Stimulated activated naive CD4-positive, alpha-beta T cell (primary cell): Measurements from ENCODE around the gene IGBP1.
"Not testable (repeated sequence)": the region's sequence is repeated elsewhere in the genome, so short reads cannot be mapped to it uniquely, and the experiment has no call there.

Experiments
- DNase-seq, 6 experiments: peaks; one replicate each; lab custom pipeline; 2025; lab: John Stamatoyannopoulos, UW

The IGBP1 gene

DNA sequence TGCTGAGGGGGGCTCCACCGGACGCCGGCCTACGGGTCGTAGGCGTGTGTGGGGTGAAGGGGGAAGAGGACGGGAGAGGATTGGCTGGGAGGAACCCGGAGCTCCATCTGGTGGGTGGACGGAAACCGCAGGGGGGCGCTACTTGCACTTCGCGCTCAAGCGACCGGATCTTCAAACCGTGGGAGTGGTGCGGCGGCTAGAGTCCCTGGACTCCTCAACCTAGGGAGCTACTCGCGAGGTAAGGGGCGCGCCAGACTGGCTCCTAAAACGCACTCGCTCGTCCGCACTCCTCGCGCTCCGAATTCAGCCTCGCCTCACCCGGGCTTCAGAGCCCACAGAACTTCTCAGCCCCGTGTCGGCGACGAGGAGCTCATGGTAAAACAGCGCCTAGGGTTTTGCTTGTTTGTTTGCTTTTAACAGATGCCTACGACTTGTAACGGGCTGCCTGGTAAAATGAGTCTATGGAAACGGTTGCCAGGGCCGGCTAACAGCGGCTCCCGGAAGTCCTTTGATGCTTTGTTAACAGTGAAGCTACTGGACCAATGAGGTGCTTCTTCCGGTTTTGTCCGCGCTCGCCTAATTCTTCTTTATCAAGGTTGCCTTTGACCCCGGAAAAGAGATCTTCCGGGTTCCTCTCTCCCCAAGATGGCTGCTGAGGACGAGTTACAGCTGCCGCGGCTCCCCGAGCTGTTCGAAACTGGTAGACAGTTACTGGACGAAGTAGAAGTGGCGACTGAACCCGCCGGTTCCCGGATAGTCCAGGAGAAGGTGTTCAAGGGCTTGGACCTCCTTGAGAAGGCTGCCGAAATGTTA is at the start of gene IGBP1:
Gene IGBP1, plus strand, starts transcription at position 145 of the 813 bp plus-strand sequence. Its CDS starts 501 bp downstream, at position 646.
- DNase-seq = peak; percentile 60 to 85 (median 82)

DNA sequence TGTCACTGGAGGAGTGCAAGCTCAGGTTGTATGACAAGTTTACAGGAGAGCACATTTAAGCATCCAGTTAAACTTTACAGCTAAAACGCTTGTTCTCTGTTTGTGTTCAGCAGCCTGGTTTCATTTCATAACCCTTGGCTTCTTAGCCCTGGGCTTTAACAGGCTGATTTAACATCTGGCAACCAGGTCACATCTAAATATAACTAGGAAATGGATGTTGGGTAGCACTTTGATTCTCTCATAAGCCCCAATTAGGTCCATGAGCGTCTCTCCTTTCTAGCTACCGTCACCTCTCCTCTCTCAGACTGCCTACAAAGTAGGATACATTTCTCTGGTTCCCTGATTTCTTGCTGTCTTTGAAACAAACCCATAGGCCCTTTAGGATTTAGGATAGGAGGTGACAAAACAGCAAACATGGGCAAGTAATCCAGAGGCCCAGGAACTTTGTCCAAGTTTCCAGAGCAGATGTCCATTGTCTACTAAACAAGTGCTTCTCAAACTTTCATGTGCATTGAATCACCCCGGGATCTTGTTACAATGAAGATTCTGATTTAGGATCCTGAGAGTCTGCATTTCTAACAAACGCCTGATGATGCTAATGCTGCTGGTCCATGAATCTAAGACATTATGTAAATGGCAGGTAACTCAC is 48.5 kb upstream of the IGBP1 start:
- DNase-seq = no peak

DNA sequence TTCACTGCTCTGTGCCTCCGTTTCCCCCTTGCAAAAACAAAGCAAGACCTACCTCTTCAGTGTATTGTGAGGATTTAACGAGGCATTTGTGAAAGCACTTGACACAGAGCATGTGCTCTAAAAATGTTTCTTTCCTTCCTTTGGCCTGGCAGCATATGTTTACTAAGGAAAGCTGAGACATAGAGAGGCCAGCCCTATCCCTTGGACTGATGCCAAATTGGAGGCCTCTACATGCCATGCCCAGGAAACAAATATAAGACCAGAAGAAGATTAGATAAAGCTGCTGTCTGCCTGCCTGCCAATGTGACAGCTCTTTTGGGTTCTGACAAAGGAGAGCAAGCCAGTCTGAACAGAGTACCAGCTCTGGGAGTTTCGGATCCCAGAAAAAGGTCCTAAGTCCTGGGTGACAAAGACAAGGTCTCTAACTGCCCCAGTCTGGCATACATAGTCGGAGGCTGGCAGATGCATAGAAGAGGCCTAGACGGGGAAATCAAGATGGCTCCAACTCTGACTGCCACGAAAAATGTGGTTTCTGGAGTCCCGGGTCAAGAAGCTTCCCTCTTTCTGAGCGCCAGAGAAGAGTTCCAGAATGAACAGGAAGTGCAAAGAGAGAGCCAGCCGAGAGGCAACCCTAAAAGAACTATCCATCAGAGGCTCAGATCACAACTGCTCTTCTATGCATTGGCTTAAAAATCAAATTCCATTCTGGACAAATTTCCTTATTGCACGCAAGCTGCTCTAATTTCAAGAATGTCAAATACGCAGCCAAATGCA is 45.2 kb upstream of the IGBP1 start:
- DNase-seq = peak in 1 of 6 experiments; percentile 1

DNA sequence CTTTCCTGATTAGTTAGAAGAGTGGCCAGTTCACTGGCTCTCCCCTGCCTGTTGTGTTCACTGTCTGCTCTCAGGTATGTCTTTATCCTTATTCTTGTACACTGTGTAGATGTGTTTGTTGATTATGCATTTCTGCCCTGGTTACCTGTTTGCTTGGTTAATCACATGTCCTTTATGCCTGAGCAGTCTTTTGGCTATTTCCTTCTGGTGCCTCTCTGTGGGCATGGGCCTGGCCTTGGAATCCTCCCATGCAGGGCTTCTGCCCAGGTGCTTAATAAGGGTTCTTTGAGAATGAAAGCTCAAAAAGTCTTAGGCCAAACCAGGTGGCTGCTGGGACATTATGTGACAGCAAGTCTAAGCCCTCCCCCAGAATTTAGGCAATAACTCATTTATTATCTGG is 44.5 kb upstream of the IGBP1 start:
- no peak for DNase-seq

DNA sequence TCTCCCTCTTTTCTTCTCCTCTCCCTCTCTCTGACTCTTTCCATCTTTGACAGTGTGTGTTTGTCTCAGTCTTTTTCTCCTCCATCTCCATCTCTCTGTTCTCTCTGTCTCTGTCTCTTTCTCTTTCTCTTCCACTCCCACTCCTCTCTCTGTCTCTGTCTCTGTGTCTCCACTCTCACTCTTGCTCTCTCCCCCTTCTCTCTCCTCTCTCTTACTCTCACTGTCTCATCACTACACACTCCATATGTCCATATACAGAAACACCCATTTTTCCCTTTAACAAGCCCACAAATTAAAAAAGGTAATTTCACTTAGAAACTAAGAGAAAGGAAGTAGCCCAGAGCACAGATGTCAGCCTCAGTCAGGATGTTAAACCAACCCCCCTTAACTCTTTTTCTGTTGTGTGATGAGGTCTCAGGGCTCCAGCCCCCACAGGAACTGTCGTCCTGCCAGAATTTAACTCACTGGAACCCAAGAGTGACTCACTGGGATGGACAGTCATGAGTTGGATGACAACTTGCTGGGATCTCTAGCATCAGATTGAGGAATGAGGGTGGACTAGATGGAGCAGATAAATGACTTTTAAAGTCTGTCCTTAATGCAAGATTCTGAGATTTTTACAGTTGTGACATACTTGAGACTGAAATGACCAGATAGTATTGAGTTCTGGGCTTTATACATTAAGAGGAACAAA is 43.5 kb upstream of the IGBP1 start:
- DNase-seq = no peak

DNA sequence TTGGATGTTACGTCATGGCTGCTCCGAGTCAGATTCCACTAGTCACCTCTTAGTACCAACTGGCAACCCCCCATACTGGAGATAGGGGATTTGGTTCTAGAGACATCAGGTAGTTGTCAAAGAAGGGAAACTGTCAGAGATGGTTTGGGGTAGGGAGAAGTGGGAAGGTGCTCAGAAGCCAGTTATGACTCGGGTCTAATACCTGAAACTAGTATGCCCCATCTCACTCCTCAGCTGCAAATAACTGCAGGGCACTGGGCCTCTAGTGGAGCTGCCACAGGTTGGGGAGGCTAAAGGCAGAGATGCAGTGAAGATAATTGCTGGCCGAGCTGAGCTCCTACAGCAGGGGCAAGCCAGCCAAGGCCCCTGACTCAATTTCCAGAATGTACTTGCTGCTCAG is 41.0 kb upstream of the IGBP1 start:
- DNase-seq = no peak

DNA sequence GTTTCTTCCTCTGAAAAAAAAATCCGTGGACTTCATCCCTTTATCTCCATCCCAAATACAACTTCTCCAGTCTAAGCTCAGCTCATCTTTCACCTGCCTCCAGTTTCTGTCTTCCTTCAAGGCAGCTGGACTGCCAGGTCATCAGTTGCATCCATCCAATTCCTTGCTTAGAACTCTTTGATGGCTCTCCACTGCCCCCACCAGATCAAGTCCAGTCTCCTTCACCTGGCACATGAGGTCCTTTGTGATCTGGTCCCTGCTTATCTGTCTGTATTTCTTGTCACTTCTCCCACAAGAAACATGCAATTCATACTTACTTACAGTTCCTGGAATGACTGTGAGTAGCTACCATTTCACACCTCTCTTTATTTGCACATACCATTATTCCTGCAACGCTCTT is 37.2 kb upstream of the IGBP1 start:
- no peak for DNase-seq

DNA sequence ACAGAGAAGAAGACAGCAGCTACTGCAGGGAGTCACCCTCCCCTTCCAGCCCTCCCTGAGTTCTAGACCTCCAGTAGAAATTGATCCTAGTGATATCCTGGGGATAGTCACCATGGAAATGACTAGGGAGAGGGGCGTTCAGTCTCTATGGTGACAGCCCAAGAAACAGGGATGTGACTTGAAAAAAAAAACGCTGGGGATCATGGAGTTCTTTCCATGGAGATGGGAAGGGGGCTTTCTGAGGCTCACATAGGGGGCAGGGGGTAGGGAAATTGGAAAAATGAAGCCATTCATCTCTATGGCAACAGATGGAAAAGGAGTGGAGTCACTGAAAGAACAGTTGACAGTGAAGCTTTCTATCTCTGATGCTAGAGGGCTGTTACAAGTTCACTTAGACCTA is 28.0 kb upstream of the IGBP1 start:
- no peak for DNase-seq

GRCh38 chrX:70111436-70112026 is 21.7 kb upstream of the IGBP1 start:
- not testable (repeated sequence) for DNase-seq

DNA sequence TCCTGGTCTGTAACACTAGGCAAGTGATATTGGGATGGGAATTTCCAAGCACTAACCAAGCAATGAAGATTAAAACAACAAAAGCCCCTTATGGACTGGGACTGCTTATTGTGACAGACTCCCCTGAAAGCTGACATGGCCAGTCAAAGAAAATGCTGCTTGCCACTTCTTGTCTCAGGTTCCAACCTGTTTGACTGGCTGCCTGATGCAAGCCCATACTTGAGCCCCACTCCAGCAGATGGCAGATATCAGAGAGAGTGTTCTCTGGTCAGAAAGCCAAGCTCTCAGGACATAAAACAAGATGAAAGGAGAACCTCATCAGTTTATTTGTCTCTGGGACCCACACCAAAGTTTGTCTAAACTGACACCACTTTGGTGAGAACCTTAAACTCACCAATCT is 15.5 kb upstream of the IGBP1 start:
- DNase-seq = no peak

- not testable (repeated sequence) for DNase-seq
Measured at GRCh38 chrX:70123014-70123413, 10.2 kb upstream of the IGBP1 start.

GRCh38 chrX:70124678-70125077 is 8.6 kb upstream of the IGBP1 start:
- DNase-seq = no peak

GRCh38 chrX:70128071-70128470 is 5.2 kb upstream of the IGBP1 start:
- DNase-seq = no peak

DNA sequence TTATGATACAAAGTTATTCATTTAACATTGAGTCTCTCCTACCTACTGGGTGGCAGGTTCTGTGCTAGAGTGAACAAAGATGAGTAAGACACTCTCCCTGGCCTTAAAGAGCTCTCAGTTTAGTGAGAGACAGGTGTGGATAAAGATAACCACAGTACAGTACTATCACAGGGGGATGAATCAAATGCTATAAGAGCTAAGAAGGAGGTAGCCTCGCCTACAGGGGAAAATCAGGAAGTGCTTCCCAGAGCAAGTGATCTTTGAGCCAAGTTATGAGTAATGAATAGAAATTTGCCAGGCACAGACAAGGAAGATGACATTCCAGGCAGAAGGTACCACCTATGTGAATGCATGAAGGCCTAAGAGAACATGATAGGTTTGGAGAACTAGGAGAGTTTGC is 3.4 kb upstream of the IGBP1 start:
- no peak for DNase-seq

DNA sequence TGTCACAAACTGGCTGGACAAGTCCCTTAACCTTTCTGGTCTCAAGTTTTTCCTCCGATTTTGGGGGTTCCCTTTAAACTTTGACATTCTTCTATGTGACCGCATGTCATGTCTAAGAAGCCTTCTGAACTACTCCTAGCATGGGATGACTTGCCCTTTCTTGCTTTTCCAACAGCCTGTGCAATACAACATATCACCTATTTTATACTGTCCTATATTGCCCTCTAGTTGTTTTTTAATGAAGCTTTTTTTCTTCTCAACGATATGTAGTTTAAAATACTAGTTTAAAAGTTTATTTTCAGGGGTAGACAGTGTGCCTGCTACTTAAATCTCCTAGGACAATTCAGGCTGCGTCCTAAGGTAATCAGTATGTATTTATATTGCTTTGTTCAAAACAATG is 1.0 kb upstream of the IGBP1 start:
- peak in 1 of 6 experiments; percentile 11 for DNase-seq

GRCh38 chrX:70132877-70133302 is 357 bp upstream of the IGBP1 start:
- DNase-seq = peak in 2 of 6 experiments; percentile 56 to 72

- no peak for DNase-seq
Measured at GRCh38 chrX:70134116-70134477, 850 bp downstream of the IGBP1 start.

- DNase-seq = no peak
Measured at GRCh38 chrX:70138622-70139021, 5.4 kb downstream of the IGBP1 start.

DNA sequence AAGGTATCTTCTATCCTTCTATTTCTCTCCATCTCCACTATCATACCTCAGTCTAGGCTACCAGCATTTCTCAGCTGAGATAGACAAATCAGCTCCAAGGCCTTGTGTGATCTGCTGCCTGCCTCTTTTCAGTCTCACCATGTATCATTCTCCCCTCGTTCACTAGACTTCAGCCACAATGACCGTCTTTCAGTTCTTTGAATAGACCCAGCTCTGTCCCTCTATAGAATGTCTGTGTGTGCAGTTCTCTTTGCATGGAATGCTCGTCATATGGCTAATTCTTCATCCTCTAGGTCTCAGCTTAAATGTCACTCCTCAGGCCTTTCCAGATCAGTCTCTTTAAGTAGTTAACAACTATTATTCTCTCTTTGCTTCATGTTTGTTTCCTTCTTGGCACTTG is 6.5 kb downstream of the IGBP1 start:
- DNase-seq = no peak

GRCh38 chrX:70141373-70141772 is 8.1 kb downstream of the IGBP1 start:
- DNase-seq = no peak
